Measurements from ENCODE around the gene MLLT3.

MLLT3 gene

DNA sequence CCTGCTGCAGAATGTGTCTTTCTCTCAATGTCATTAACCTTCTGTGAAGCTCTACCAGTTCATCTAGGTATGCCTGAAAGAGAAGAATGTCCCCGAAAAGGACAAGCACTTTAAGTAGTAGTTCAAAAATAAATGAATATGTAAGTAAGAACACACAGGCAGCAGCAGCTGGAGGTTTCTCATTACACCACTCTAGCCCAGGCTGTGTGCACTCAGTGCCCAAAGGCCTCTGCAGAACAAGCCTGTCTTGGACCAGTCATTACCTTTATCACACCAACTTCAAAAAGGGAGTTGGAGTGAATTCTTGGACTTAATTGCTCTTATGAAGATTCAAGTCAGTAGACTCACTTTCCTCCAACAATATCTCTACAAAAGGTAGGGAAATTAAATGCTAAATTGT lies 268.8 kb downstream of the MLLT3 start:
- Histone ChIP-seq H3K4me3 (ENCODE audit: low read depth, low read length) (no peak overlapping the region), H3K27me3 (no peaks in the 10 kb centered on the region), H3K36me3 (no peaks in the 10 kb centered on the region), H3K4me1 (peaks cover 2% of the 10 kb centered on the region; the same call in 1 of the 2 replicates), H3K9me3 (no peaks in the 10 kb centered on the region)
- no peak for TF ChIP-seq CTCF (IDR thresholded peaks at IDR 0.05; ENCODE audit: low read depth, low read length)
- DNase-seq, result no peak

DNA sequence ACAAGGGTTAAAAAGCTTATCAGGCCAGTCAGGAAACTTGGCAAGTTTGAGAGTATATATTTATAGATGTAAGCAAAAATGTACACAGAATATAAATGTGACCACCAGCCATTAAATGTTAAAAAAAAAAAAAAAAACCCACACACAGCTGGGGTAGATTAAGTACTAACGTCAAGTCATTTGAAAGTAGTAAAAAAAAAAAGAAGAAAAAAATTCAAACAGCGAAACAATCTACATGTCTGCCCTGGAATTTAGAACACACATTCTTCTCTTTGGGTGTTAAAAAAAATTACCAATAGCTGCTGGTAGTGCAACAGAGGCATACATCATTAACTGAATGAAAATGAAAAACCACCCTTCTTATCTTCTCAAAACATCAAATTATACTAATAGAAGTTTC lies 269.7 kb downstream of the MLLT3 start:
- H3K9me3 ChIP-seq, result no peaks in the 10 kb centered on the region
- TF ChIP-seq CTCF (IDR thresholded peaks at IDR 0.05; ENCODE audit: low read depth, low read length), result no peak
- peaks cover 2% of the 10 kb centered on the region; the same call in 1 of the 2 replicates for H3K4me1 ChIP-seq
- H3K27me3 ChIP-seq, result no peaks in the 10 kb centered on the region
- no peak overlapping the region for H3K4me3 ChIP-seq (ENCODE audit: low read depth, low read length)
- H3K36me3 ChIP-seq, result no peaks in the 10 kb centered on the region
- DNase-seq, result no peak

GRCh38 chr9:20351715-20352114 lies 270.6 kb downstream of the MLLT3 start:
- no peaks in the 10 kb centered on the region for H3K9me3 ChIP-seq
- H3K36me3 ChIP-seq, result no peaks in the 10 kb centered on the region
- DNase-seq, result no peak
- no peaks in the 10 kb centered on the region for H3K4me1 ChIP-seq
- no peak for TF ChIP-seq CTCF (IDR thresholded peaks at IDR 0.05; ENCODE audit: low read depth, low read length)
- H3K4me3 ChIP-seq (ENCODE audit: low read depth, low read length), result no peak overlapping the region
- H3K27me3 ChIP-seq, result no peaks in the 10 kb centered on the region

DNA sequence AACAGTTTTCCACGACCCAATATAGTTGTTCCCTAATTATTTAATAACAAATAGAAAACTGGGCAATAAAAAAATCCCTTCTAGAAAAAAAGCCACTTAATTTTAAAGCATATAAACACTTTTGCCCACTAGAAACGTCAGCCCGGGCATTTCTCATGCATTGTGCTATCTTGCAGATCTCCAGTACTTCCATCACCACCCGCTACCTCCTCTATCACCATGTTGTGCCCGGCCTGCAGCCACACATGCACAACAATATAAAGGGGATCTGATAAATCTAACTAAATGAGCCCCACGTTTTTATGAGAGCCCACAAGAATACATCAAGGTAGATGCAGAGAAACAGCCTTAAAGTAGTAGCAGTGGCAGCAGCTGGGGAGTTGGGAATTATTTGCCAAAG lies 272.7 kb downstream of the MLLT3 start:
- Histone ChIP-seq H3K36me3 (no peaks in the 10 kb centered on the region), H3K27me3 (no peaks in the 10 kb centered on the region), H3K4me3 (ENCODE audit: low read depth, low read length) (no peak overlapping the region), H3K4me1 (no peaks in the 10 kb centered on the region), H3K9me3 (no peaks in the 10 kb centered on the region)
- no peak for TF ChIP-seq CTCF (IDR thresholded peaks at IDR 0.05; ENCODE audit: low read depth, low read length)
- no peak for DNase-seq

- no peaks in the 10 kb centered on the region for H3K9me3 ChIP-seq
- no peak for DNase-seq
- no peaks in the 10 kb centered on the region for H3K4me1 ChIP-seq
- no peak for TF ChIP-seq CTCF (IDR thresholded peaks at IDR 0.05; ENCODE audit: low read depth, low read length)
- H3K36me3 ChIP-seq, result no peaks in the 10 kb centered on the region
- H3K27me3 ChIP-seq, result no peaks in the 10 kb centered on the region
- H3K4me3 ChIP-seq (ENCODE audit: low read depth, low read length), result no peak overlapping the region
Observed at GRCh38 chr9:20343325-20343724, 279.0 kb downstream of the MLLT3 start.

GRCh38 chr9:20340511-20340861 lies 281.8 kb downstream of the MLLT3 start:
- H3K27me3 ChIP-seq, result peaks cover 2% of the 10 kb centered on the region; the same call in 1 of the 2 replicates
- no peaks in the 10 kb centered on the region for H3K36me3 ChIP-seq
- no peaks in the 10 kb centered on the region for H3K4me1 ChIP-seq
- no peaks in the 10 kb centered on the region for H3K9me3 ChIP-seq
- no peak overlapping the region for H3K4me3 ChIP-seq (ENCODE audit: low read depth, low read length)
- DNase-seq, result no peak
- no peak for TF ChIP-seq CTCF (IDR thresholded peaks at IDR 0.05; ENCODE audit: low read depth, low read length)

Data from BE2C (cell line).